Body of pancreas (tissue), 4 donors: ENCODE measurements around the gene PTPRD. TPM values are rescaled to one million over a fixed set of nuclear protein-coding genes. Genes with fewer than 3 reads are reported as not detected.

Source experiments
- ATAC-seq: fragments of 150-250 bp; one replicate; pipeline ENCODE4 v1.9.1; 2016
- DNase-seq, 4 donors: peaks; one replicate each; pipeline ENCODE4 v3.0.0-alpha.2; 2019
- H3K27ac ChIP-seq, 4 donors: fragments of 200-600 bp; sonication (generic); 1 replicate in 3 of 4; 2 replicates in 1 of 4; pipeline versions ENCODE4 v1.5.1 to v1.6.1; 2016 to 2019; ENCODE audit warnings: mild to moderate bottlenecking in 1 of 4, mixed read lengths in 1 of 4, moderate library complexity in 1 of 4
- H3K27me3 ChIP-seq, 2 donors: fragments of 200-600 bp; sonication (generic); one replicate each; pipeline ENCODE4 v1.6.0; 2016; ENCODE audit warnings: mild to moderate bottlenecking in 1 of 2
- H3K36me3 ChIP-seq, 2 donors: fragments of 200-600 bp; sonication (generic); replicated peaks in 1 of 2; 2 replicates each; pipeline ENCODE4 v1.5.1; 2016; ENCODE audit warnings: low read depth in 2 of 2; ENCODE audit not compliant: insufficient read depth in 1 of 2
- H3K4me1 ChIP-seq: fragments of 200-600 bp; sonication (generic); one replicate; pipeline ENCODE4 v1.6.0; 2016
- H3K4me3 ChIP-seq, 2 donors: fragments of 200-600 bp; sonication (generic); 1 replicate in 1 of 2; 2 replicates in 1 of 2; pipeline ENCODE4 v1.5.1; 2016 to 2019
- H3K9me3 ChIP-seq, 3 donors: fragments of 200-600 bp; sonication (generic); 1 replicate in 2 of 3; 2 replicates in 1 of 3; pipeline ENCODE4 v1.5.1; 2016
- CTCF ChIP-seq, 7 experiments: fragments of 450-650 bp in 4 of 7; fragments of 200-600 bp in 3 of 7; sonication (generic) in 3 of 7; IDR thresholded peaks; one replicate each; pipeline ENCODE4 v1.5.1; 2016 to 2019; ENCODE audit warnings: antibody characterized with exemption in 7 of 7
- POLR2A ChIP-seq, 3 donors: fragments of 450-650 bp; IDR thresholded peaks; one replicate each; pipeline ENCODE4 v1.6.1; 2016; ENCODE audit warnings: antibody characterized with exemption in 3 of 3, mild to moderate bottlenecking in 2 of 3
- WGBS, 2 donors: methylation state at CpG; one replicate each; pipeline ENCODE4 v1.1.5; 2017; 5-methylcytosine and 5-hydroxymethylcytosine counted together
- intact Hi-C: fragments of 100-400 bp; cut with DNase I; formaldehyde crosslinking; loops from one replicate; pipeline ENCODE4 v1.15.1; 2023
- total RNA-seq, 2 donors: library from RNA; depleted of rRNA; stranded (reverse); fragments of >200 nt; gene quantifications; one replicate each; pipeline ENCODE4 v1.1.0, GENCODE V29; 2016

PTPRD gene
- total RNA-seq, 2 donors from 2014 or later = 4.3 to 4.9 TPM

DNA sequence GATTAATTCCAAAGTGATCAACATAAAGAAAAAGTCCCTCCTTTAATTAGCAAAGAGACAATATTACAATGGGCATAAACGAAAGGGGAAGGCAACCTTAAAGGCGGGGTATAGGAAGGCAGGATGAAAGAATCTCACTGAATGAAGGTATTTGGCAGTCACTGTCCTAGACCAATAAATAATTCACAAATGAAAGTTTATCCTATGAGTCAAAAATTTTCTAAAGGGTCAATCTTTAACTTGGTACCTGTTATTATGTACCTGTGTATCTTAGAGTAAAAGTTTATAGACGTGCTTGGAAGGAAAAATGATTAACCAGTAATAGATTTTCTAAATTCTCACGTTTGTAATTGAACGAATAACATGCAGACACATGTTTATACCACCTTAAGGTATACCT lies 1867.5 kb downstream of the PTPRD start:
- peak; percentile 59 for ATAC-seq

DNA sequence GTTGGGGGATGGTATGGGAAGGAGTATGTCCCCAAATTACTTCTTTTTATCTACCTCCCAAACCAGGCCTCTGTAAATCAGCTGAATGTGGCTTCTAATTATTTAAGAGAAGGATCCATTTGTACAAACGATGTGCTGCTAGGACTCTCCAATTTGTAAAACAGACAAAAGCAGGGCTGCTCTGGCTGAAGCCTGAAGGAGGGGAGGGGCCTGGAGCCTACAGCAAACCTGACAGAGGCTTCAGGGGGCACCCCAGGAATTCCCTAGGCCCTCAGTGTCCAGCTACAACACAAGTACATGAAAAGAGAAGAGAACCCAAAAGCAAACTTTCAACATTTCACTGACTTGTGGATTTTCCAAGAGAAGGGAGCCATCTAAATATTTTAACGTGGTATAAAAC lies 1873.9 kb downstream of the PTPRD start:
- TF ChIP-seq CTCF (IDR thresholded peaks at IDR 0.05) (no peak), POLR2A (IDR thresholded peaks at IDR 0.05) (no peak)
- intact Hi-C loops = no loop called here
- Histone ChIP-seq H3K36me3 (no peaks in the 10 kb centered on the region), H3K27me3 (no peaks in the 10 kb centered on the region), H3K9me3 (no peaks in the 10 kb centered on the region), H3K4me3 (no peak overlapping the region), H3K4me1 (peaks cover 4% of the 10 kb centered on the region), H3K27ac (no peak overlapping the region)
- DNase-seq = no peak
- no peak for ATAC-seq
- WGBS, 2 donors = 32% methylated on average over 2 of the region's 2 CpGs

More for the DNA sequence above, 1867.5 kb downstream of the PTPRD start:
- Histone ChIP-seq H3K27ac (peak overlapping the region in 2 of 4 donors; percentile 39 to 46), H3K9me3 (no peaks in the 10 kb centered on the region), H3K27me3 (no peaks in the 10 kb centered on the region), H3K4me3 (no peak overlapping the region), H3K4me1 (no peaks in the 10 kb centered on the region), H3K36me3 (no peaks in the 10 kb centered on the region)
- 22 to 25% methylated on average over 5 of the region's 5 CpGs for WGBS, 2 donors
- DNase-seq = no peak
- TF ChIP-seq POLR2A (IDR thresholded peaks at IDR 0.05) (no peak), CTCF (IDR thresholded peaks at IDR 0.05) (no peak)
- intact Hi-C loops = no loop called here

DNA sequence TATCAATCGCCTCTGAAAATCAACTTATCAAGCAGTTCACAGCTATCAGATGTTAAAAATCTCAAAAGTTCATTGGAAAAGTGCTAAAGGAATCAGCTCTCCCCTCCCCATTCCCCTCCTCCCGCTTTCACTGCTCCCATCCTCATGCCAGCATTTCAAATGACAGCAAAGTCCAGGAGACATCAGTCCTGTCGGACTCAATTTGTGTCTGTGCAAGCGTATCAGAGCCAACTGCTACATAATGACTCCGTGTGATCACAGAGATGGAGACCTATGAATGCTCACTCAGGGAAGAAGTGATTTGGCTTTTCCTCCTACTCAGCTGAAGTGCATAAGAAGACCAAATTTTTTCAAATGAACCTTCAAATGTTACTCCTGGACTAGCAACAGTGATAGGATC lies 1876.0 kb downstream of the PTPRD start:
- TF ChIP-seq CTCF (IDR thresholded peaks at IDR 0.05) = no peak
- no peak for TF ChIP-seq POLR2A (IDR thresholded peaks at IDR 0.05)
- ATAC-seq (no peak), DNase-seq (no peak)
- Histone ChIP-seq H3K36me3 (no peaks in the 10 kb centered on the region), H3K9me3 (no peaks in the 10 kb centered on the region), H3K4me3 (no peak overlapping the region), H3K27ac (no peak overlapping the region), H3K27me3 (no peaks in the 10 kb centered on the region), H3K4me1 (peaks cover 4% of the 10 kb centered on the region)
- 54 to 57% methylated on average over 5 of the region's 5 CpGs for WGBS, 2 donors
- intact Hi-C loops = no loop called here

- TF ChIP-seq CTCF (IDR thresholded peaks at IDR 0.05) (no peak), POLR2A (IDR thresholded peaks at IDR 0.05) (no peak)
- H3K9me3 ChIP-seq = no peaks in the 10 kb centered on the region
- no peak overlapping the region for H3K4me3 ChIP-seq
- DNase-seq (no peak), ATAC-seq (peak; percentile 76)
- no peaks in the 10 kb centered on the region for H3K27me3 ChIP-seq
- intact Hi-C loops = no loop called here
- H3K36me3 ChIP-seq = no peaks in the 10 kb centered on the region
- H3K27ac ChIP-seq = no peak overlapping the region
- 40 to 47% methylated on average over 5 of the region's 5 CpGs for WGBS, 2 donors
- H3K4me1 ChIP-seq = peaks cover 4% of the 10 kb centered on the region
These were observed 1878.0 kb downstream of the PTPRD start for GRCh38 chr9:8734760-8735159.

GRCh38 chr9:8733131-8733954 lies 1879.5 kb downstream of the PTPRD start:
- DNase-seq = peak in 1 of 4 donors; percentile 9
- Histone ChIP-seq H3K4me1 (peaks cover 4% of the 10 kb centered on the region), H3K4me3 (no peak overlapping the region), H3K27ac (no peak overlapping the region), H3K27me3 (no peaks in the 10 kb centered on the region), H3K9me3 (no peaks in the 10 kb centered on the region), H3K36me3 (no peaks in the 10 kb centered on the region)
- intact Hi-C loops = no loop called here
- TF ChIP-seq POLR2A (IDR thresholded peaks at IDR 0.05) = no peak
- no peak for TF ChIP-seq CTCF (IDR thresholded peaks at IDR 0.05)
- no peak for ATAC-seq
- 48 to 54% methylated on average over 17 of the region's 17 CpGs for WGBS, 2 donors
